ENCODE data around the gene CACNA1H. TPM values are rescaled to one million over a fixed set of nuclear protein-coding genes. Genes with fewer than 3 reads are reported as not detected.

Gene CACNA1H
- total and polyA plus RNA-seq, 7 donors, result 1.8 to 5.9 (median 2.3) TPM

- TF ChIP-seq CTCF (IDR thresholded peaks at IDR 0.05), result no peak
- WGBS, 3 donors, result 56 to 60% (median 59%) methylated on average over 25 to 26 of the region's 26 CpGs
- H3K27ac ChIP-seq, result no peak overlapping the region
- H3K4me1 ChIP-seq, result no peaks in the 10 kb centered on the region
- DNase-seq (no peak), ATAC-seq (no peak)
- intact Hi-C loops (cut with DNase I), result no loop called here
- no peak overlapping the region for H3K4me3 ChIP-seq
- peaks cover 0 to 84% (median 16%) of the 10 kb centered on the region in 3 donors for H3K27me3 ChIP-seq (ENCODE audit: insufficient read depth in 3 of 3, low read length in 2 of 3)
- no peaks in the 10 kb centered on the region for H3K9me3 ChIP-seq
- H3K36me3 ChIP-seq (ENCODE audit: insufficient read depth in 1 of 2, low read depth in 1 of 2), result no peaks in the 10 kb centered on the region
Observed at GRCh38 chr16:1112506-1113184, 40.3 kb upstream of the CACNA1H start.

- Histone ChIP-seq H3K4me1 (no peaks in the 10 kb centered on the region), H3K27me3 (ENCODE audit: insufficient read depth in 3 of 3, low read length in 2 of 3) (peaks cover 0 to 83% (median 14%) of the 10 kb centered on the region in 3 donors), H3K36me3 (ENCODE audit: insufficient read depth in 1 of 2, low read depth in 1 of 2) (no peaks in the 10 kb centered on the region), H3K4me3 (no peak overlapping the region), H3K27ac (no peak overlapping the region), H3K9me3 (no peaks in the 10 kb centered on the region)
- intact Hi-C loops (cut with DNase I), result no loop called here
- 44 to 64% (median 47%) methylated on average over 9 to 16 of the region's 16 CpGs for WGBS, 3 donors
- no peak for TF ChIP-seq CTCF (IDR thresholded peaks at IDR 0.05)
- DNase-seq (no peak), ATAC-seq (no peak)
Observed at GRCh38 chr16:1113489-1113888, 39.4 kb upstream of the CACNA1H start.

GRCh38 chr16:1113889-1114526 is 38.9 kb upstream of the CACNA1H start:
- 58 to 68% (median 65%) methylated on average over 15 of the region's 15 CpGs for WGBS, 3 donors
- peaks cover 0 to 83% (median 16%) of the 10 kb centered on the region in 3 donors for H3K27me3 ChIP-seq (ENCODE audit: insufficient read depth in 3 of 3, low read length in 2 of 3)
- no peak for TF ChIP-seq CTCF (IDR thresholded peaks at IDR 0.05)
- H3K9me3 ChIP-seq, result no peaks in the 10 kb centered on the region
- ATAC-seq, result no peak
- H3K27ac ChIP-seq, result no peak overlapping the region
- no peak overlapping the region for H3K4me3 ChIP-seq
- H3K4me1 ChIP-seq, result no peaks in the 10 kb centered on the region
- DNase-seq, result no peak
- no peaks in the 10 kb centered on the region for H3K36me3 ChIP-seq (ENCODE audit: insufficient read depth in 1 of 2, low read depth in 1 of 2)
- intact Hi-C loops (cut with DNase I), result no loop called here

- peaks cover 0 to 74% (median 16%) of the 10 kb centered on the region in 3 donors for H3K27me3 ChIP-seq (ENCODE audit: insufficient read depth in 3 of 3, low read length in 2 of 3)
- 52 to 57% (median 52%) methylated on average over 13 to 16 of the region's 16 CpGs for WGBS, 3 donors
- intact Hi-C loops (cut with DNase I), result loop anchor here in 1 of 2 donors (5.0 kb wide), 1 partner anchor 81 kb away; no protein-coding TSS in a partner anchor
Observed at GRCh38 chr16:1116693-1117077, 36.2 kb upstream of the CACNA1H start.

More at GRCh38 chr16:1116693-1117077, 36.2 kb upstream of the CACNA1H start:
- H3K4me1 ChIP-seq, result no peaks in the 10 kb centered on the region
- no peaks in the 10 kb centered on the region for H3K36me3 ChIP-seq (ENCODE audit: insufficient read depth in 1 of 2, low read depth in 1 of 2)
- no peak for TF ChIP-seq CTCF (IDR thresholded peaks at IDR 0.05)
- ATAC-seq, result no peak
- no peak overlapping the region for H3K4me3 ChIP-seq
- H3K9me3 ChIP-seq, result no peaks in the 10 kb centered on the region
- no peak for DNase-seq
- H3K27ac ChIP-seq, result no peak overlapping the region
